Adipocyte (in vitro differentiated cells): ENCODE data around the gene CHKA.
"Not testable (repeated sequence)": the region's sequence is repeated elsewhere in the genome, so short reads cannot be mapped to it uniquely, and the experiment has no call there.

ENCODE experiments used
- DNase-seq: peaks from one replicate; pipeline ENCODE4 v3.0.0-alpha.2; 2015; ENCODE audit warnings: low read depth
- H3K27me3 ChIP-seq: replicated peaks from 2 replicates; pipeline ENCODE4 v1.7.0; 2013; ENCODE audit warnings: mild to moderate bottlenecking, low read length, moderate library complexity; ENCODE audit not compliant: control insufficient read depth, insufficient read depth
- H3K36me3 ChIP-seq: 2 replicates; pipeline ENCODE4 v1.7.0; 2013; ENCODE audit warnings: low read length, mild to moderate bottlenecking, moderate library complexity; ENCODE audit not compliant: control insufficient read depth, insufficient read depth, severe bottlenecking
- H3K4me1 ChIP-seq: 2 replicates; pipeline ENCODE4 v1.7.0; 2013; ENCODE audit warnings: mild to moderate bottlenecking, low read length, moderate library complexity; ENCODE audit not compliant: control insufficient read depth, insufficient read depth
- H3K4me3 ChIP-seq: 2 replicates; pipeline ENCODE4 v1.7.0; 2013; ENCODE audit warnings: mild to moderate bottlenecking, low read length, moderate library complexity
- H3K9ac ChIP-seq: 2 replicates; pipeline ENCODE4 v1.7.0; 2013; ENCODE audit warnings: mild to moderate bottlenecking, low read length, moderate library complexity
- H3K9me3 ChIP-seq: 2 replicates; pipeline ENCODE4 v1.7.0; 2013; ENCODE audit warnings: mild to moderate bottlenecking, low read length, moderate library complexity; ENCODE audit not compliant: control insufficient read depth

Gene CHKA

DNA sequence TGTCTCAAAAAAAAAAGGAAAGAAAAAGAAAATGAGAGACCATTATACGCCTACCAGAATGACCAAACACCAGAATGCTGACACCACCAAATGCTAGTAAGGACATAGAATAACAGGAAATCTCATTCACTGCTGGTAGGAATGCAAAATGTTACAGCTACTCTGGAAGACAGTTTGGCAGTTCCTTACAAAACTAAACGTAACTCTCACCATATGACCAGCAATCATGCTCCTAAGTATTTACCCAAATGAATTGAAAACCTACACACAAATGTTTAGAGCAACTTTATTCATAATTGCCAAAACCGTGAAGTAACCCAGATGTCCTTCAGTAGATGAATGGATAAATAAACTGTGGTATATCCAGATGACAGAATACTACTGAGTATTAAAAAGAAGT, 7.2 kb downstream of the CHKA start:
- no peaks in the 10 kb centered on the region for H3K36me3 ChIP-seq
- no peak overlapping the region for H3K4me3 ChIP-seq
- H3K27me3 ChIP-seq = no peaks in the 10 kb centered on the region
- peak; percentile 48 for DNase-seq
- H3K4me1 ChIP-seq = peaks cover 28% of the 10 kb centered on the region
- no peaks in the 10 kb centered on the region for H3K9me3 ChIP-seq
- H3K9ac ChIP-seq = no peak overlapping the region

DNA sequence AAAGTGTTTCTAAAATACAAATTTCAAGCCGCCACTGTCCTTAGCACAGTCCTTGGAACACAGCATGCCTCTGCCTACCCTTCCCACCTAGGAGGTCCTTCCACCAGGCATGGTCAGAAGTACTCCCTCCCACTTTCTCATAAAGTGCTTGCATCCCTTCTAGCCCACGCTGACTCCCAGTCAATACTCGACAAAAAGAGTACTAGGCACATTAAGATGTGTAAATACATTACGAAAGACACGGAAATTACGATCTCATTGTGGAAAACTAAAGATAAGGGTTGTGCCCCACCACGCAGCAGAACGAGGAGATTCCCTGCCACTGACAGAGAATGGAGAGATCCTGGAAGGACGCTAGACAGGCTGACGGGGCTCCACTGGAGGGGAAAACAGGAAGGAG, 13.5 kb downstream of the CHKA start:
- no peak overlapping the region for H3K4me3 ChIP-seq
- H3K36me3 ChIP-seq = peaks cover 11% of the 10 kb centered on the region
- no peak overlapping the region for H3K9ac ChIP-seq
- no peaks in the 10 kb centered on the region for H3K27me3 ChIP-seq
- H3K4me1 ChIP-seq = no peaks in the 10 kb centered on the region
- H3K9me3 ChIP-seq = no peaks in the 10 kb centered on the region
- DNase-seq = no peak

DNA sequence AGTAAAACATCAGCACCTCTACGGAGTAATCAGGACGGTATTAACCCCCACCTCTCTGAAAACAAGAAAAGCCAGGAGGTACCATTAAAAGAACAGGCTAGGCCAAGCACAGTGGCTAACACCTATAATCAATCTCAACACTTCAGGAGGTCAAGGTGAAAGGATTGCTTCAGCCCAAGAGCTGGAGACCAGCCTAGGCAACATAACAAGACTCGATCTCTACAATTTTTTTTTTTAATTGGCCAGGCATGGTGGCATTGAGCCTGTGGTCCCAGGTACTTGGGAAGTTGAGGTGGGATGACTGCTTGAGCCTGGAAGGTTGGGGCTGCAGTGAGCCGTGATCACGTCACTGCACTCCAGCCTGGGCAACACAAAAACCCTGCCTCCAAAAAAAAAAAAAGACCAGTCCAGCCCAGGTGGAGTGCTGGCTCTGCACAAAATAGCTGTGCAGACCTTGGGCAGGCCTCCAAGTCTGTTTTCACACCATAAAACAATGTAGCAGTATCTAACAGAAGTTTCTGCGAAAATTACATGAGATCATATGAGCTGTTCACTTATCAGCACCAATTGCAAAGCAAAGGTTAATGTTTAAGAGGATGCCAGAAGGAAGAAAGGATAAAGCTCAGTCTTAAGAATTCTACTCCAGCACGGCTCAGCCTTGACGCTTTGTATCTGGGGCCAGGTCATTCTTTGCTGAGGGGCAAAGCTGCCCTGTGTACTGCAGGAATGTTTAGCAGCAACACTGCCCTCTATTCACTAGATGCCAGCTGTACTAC, 14.8 kb downstream of the CHKA start:
- Histone ChIP-seq H3K4me3 (no peak overlapping the region), H3K27me3 (no peaks in the 10 kb centered on the region), H3K9me3 (no peaks in the 10 kb centered on the region), H3K4me1 (no peaks in the 10 kb centered on the region), H3K36me3 (peaks cover 11% of the 10 kb centered on the region), H3K9ac (no peak overlapping the region)
- no peak for DNase-seq

DNA sequence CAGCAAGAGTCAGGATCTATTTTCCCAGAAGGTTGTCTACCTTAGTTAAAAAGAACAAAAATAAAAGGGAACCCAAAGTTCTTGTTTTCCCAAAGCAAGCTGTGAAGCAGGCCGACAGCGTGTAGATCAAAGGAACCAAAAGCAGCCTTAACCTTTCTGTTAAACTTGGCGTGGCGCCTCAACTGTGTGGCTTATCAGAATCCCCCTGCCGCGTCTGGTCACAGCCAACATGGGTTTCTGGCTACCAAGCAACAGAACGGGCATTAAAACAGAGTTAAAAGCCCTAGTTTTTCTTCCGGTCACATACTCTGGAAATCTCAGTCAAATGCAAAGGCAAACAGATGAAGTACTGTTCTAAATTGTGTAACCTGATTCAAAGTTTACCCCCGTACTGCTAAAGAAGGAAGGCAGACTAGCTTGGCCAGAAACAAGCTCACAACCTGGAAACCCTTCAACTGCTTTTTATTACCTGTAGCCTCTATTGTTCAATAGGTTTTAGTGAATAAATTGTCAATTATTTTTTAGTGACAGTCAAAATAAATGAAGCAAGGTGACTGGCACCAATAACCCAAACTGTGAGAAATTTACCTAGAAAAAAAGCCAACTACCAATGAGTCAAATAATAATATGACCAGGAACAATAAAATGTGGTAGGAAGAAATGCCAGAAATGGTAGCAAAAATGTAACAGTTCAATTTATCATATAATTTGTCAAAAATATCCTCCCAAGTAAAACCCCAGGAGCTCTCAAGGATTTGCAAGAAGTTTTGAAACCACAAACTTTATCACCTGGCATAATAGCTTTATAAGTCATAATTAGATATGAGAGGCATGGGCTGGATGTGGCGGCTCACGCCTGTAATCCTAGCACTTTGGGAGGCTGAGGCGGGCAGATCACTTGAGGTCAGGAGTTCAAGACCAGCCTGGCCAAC, 21.4 kb downstream of the CHKA start:
- DNase-seq = no peak
- Histone ChIP-seq H3K4me1 (peaks cover 3% of the 10 kb centered on the region), H3K27me3 (no peaks in the 10 kb centered on the region)

DNA sequence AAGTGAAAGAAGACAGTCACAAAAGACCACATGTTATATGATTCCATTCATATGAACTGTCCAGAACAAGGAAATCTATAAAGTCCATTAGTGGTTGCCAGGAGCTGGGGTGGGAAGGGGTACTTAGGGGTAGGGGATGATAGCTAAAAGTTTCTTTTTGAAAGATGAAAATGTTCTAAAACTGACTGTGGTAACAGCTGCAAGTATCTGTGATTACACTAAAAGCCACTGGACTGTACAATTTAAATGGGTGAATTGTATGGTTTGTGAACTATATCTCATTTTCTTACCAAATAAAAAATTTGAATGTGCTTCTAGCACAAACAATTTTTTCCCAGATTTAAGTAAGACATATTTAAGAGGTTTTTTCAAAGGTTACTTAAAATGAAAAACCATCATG, 22.1 kb downstream of the CHKA start:
- Histone ChIP-seq H3K36me3 (peaks cover 14% of the 10 kb centered on the region), H3K9me3 (no peaks in the 10 kb centered on the region), H3K9ac (no peak overlapping the region), H3K4me3 (no peak overlapping the region), H3K4me1 (peaks cover 3% of the 10 kb centered on the region), H3K27me3 (no peaks in the 10 kb centered on the region)
- no peak for DNase-seq

More for the DNA sequence above, 21.4 kb downstream of the CHKA start:
- H3K9me3 ChIP-seq = no peaks in the 10 kb centered on the region
- H3K4me3 ChIP-seq = no peak overlapping the region
- H3K9ac ChIP-seq = no peak overlapping the region
- peaks cover 10% of the 10 kb centered on the region for H3K36me3 ChIP-seq

DNA sequence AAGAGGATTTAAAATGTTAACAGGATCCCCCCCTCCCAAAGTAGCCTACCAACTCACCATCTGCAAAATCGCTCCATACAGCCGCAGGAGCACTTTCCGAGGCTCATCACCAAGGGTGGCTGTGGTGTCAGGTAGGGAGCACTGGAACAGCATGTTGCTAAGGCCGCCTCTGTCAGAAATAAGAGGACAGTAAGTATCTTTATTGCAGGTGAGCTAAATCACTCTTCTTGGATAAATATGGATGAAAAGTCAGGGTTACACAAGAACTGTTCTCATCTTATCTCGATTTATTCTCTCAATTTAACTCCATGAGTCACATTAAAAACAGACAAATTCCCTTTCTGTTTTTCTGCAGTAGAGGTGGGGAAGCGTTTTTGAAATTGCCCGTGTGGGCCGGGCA, 24.2 kb downstream of the CHKA start:
- DNase-seq = no peak
- no peaks in the 10 kb centered on the region for H3K27me3 ChIP-seq
- peaks cover 3% of the 10 kb centered on the region for H3K4me1 ChIP-seq
- peaks cover 11% of the 10 kb centered on the region for H3K36me3 ChIP-seq
- H3K9ac ChIP-seq = no peak overlapping the region
- no peak overlapping the region for H3K4me3 ChIP-seq
- no peaks in the 10 kb centered on the region for H3K9me3 ChIP-seq

DNA sequence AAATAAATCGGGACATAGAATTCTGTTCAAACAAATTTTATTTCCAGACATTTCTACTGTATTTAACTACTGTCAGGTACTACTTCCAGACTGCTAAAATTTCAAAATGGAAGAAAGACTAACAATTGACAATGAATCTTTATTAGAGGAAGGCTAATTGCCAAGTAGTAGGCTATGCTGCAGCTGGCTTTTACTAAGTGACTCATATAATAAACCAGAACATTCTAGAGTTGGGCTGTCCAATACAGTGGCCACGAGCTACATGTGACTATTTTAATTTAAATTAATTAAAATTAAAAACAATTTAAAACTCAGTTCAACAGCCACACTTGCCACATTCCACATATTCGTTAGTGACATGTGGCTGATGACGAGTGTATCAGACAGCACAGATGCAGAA, 27.6 kb downstream of the CHKA start:
- no peak overlapping the region for H3K9ac ChIP-seq
- DNase-seq = no peak
- H3K36me3 ChIP-seq = peaks cover 11% of the 10 kb centered on the region
- H3K4me3 ChIP-seq = no peak overlapping the region
- no peaks in the 10 kb centered on the region for H3K9me3 ChIP-seq
- H3K27me3 ChIP-seq = no peaks in the 10 kb centered on the region
- peaks cover 16% of the 10 kb centered on the region for H3K4me1 ChIP-seq

DNA sequence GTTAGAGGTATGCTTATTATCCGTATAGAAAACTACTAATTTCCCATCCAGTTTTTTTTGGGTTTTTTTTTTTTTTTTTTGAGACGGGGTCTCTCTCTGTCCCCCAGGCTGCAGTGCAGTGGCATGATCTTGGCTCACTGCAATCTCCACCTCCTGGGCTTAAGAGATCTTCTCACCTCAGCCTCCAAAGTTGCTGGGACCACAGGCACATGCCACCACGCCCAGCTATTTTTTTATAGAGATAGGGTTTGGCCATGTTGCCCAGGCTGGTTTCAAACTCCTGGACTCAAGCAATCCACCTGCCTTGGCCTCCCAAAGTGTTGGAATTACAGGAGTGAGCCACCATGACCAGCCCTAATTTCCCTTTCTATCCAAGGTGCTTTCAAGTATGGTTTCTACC, 28.2 kb downstream of the CHKA start:
- H3K9ac ChIP-seq, H3K27me3 ChIP-seq, H3K4me3 ChIP-seq, DNase-seq, H3K9me3 ChIP-seq: not testable (repeated sequence)
- peaks cover 16% of the 10 kb centered on the region for H3K36me3 ChIP-seq
- H3K4me1 ChIP-seq = peaks cover 16% of the 10 kb centered on the region

DNA sequence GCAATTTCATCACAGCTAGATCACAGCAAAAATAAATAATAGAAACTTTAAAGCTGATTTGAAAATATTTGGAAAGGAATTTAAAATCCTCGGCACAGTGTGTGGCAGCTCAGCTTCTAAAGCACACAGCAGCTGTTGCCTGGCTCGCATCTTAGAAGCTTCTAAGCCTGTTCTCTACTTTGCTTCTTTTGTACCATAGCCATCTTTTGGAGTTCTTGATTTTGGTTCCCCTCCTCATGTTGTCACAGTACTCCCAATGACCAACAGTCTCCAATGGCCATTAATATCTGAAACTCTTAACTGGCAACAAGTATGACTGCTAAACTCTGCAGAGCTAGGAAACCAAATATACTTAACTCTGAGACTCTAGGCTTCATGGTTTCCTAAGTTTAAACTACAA, 28.8 kb downstream of the CHKA start:
- Histone ChIP-seq H3K27me3 (no peaks in the 10 kb centered on the region), H3K9ac (no peak overlapping the region)
- no peak for DNase-seq

DNA sequence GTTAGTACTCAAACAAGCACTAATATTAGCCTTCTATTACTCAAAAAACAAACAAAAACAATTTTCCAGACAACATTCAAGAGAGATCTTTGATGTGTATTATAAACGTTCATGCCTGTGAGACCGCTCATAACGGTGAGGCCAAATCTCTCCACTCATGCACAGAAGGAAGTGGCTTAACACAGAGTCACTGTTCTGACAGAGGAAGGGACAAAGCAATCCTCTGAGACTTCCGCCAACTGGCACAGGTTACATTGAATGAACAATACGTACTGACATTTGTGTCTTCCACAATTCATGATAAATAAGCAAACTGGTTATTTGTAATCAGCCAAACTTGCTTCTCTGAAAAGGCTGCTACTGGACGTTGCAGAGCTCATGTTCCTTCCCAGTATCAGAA, 30.5 kb downstream of the CHKA start:
- no peak overlapping the region for H3K9ac ChIP-seq
- no peaks in the 10 kb centered on the region for H3K27me3 ChIP-seq
- H3K36me3 ChIP-seq = peaks cover 16% of the 10 kb centered on the region
- H3K9me3 ChIP-seq = no peaks in the 10 kb centered on the region
- no peak for DNase-seq
- H3K4me3 ChIP-seq = no peak overlapping the region
- peaks cover 16% of the 10 kb centered on the region for H3K4me1 ChIP-seq

More for the DNA sequence above, 28.8 kb downstream of the CHKA start:
- H3K4me1 ChIP-seq = peaks cover 16% of the 10 kb centered on the region
- peaks cover 16% of the 10 kb centered on the region for H3K36me3 ChIP-seq
- no peaks in the 10 kb centered on the region for H3K9me3 ChIP-seq
- no peak overlapping the region for H3K4me3 ChIP-seq

DNA sequence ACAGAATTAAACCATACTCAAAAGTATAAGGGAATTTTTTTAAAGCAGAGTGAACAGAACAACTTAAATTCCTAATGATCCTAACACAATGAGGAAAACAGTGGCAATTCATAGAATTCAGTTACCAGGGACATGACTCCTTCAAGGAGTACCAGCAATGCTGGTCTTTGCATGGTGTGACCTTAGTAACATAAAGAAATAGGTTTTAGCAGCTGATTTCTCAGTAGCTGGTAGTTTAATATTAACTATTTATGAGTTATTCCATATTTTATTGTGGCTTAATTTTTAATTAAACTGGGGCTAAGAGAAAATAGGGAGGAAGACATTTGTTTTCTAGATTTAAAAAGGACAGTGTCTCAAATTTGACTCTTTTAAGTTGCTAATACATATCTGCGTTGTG, 30.9 kb downstream of the CHKA start:
- Histone ChIP-seq H3K27me3 (no peaks in the 10 kb centered on the region), H3K4me1 (peaks cover 16% of the 10 kb centered on the region), H3K9ac (no peak overlapping the region), H3K4me3 (no peak overlapping the region), H3K9me3 (no peaks in the 10 kb centered on the region), H3K36me3 (peaks cover 16% of the 10 kb centered on the region)
- no peak for DNase-seq
